DOHH2 (cell line): ENCODE measurements around the gene LAMA2.

Source experiments
- H3F3A ChIP-seq: fragments of 200-600 bp; sonication (generic), shearing (Covaris generic); 2 replicates; pipeline ENCODE4 v1.6.0; 2016; ENCODE audit warnings: antibody characterized with exemption, mild to moderate bottlenecking; ENCODE audit not compliant: control insufficient read depth, insufficient read depth
- H3K27ac ChIP-seq: fragments of 200-600 bp; sonication (generic); 2 replicates; pipeline ENCODE4 v1.5.1; 2014; ENCODE audit warnings: low read depth, mild to moderate bottlenecking, low read length, moderate library complexity
- H3K27me3 ChIP-seq: fragments of 200-600 bp; sonication (generic); 2 replicates; pipeline ENCODE4 v1.6.1; 2014; ENCODE audit warnings: mild to moderate bottlenecking, low read length, mixed read lengths; ENCODE audit not compliant: control insufficient read depth
- H3K36me3 ChIP-seq: fragments of 200-600 bp; sonication (generic); 2 replicates; pipeline ENCODE4 v1.6.1; 2014; ENCODE audit warnings: mild to moderate bottlenecking, low read length, moderate library complexity, mixed read lengths; ENCODE audit not compliant: control insufficient read depth
- H3K4me1 ChIP-seq: fragments of 200-600 bp; sonication (generic); 2 replicates; pipeline ENCODE4 v1.6.1; 2014; ENCODE audit warnings: mild to moderate bottlenecking, low read length, mixed read lengths; ENCODE audit not compliant: control insufficient read depth
- H3K4me2 ChIP-seq: fragments of 200-600 bp; sonication (generic); 2 replicates; pipeline ENCODE4 v1.6.0; 2014; ENCODE audit warnings: mild to moderate bottlenecking, low read length, moderate library complexity
- H3K4me3 ChIP-seq: fragments of 200-600 bp; sonication (generic); 2 replicates; pipeline ENCODE4 v1.5.1; 2014; ENCODE audit warnings: mild to moderate bottlenecking, low read length, mixed read lengths
- H3K79me2 ChIP-seq: fragments of 200-600 bp; sonication (generic); 2 replicates; pipeline ENCODE4 v1.6.1; 2014; ENCODE audit warnings: mild to moderate bottlenecking, low read length, mixed read lengths; ENCODE audit not compliant: control insufficient read depth
- H3K9me2 ChIP-seq: fragments of 200-600 bp; sonication (generic); replicated peaks from 2 replicates; pipeline ENCODE4 v1.6.1; 2014; ENCODE audit warnings: mild to moderate bottlenecking, low read length, mixed read lengths; ENCODE audit not compliant: control insufficient read depth
- H3K9me3 ChIP-seq: fragments of 200-600 bp; sonication (generic); 2 replicates; pipeline ENCODE4 v1.6.1; 2014; ENCODE audit warnings: antibody characterized with exemption, low read length, mixed read lengths; ENCODE audit not compliant: control insufficient read depth, insufficient read depth
- H4K20me1 ChIP-seq: fragments of 200-600 bp; sonication (generic); 2 replicates; pipeline ENCODE4 v1.6.0; 2014; ENCODE audit warnings: low read depth, mild to moderate bottlenecking, antibody characterized with exemption, low read length, moderate library complexity; ENCODE audit not compliant: control insufficient read depth, insufficient read depth
- EZH2phosphoT487 ChIP-seq: fragments of 200-600 bp; sonication (generic); IDR thresholded peaks from 2 replicates; pipeline ENCODE4 v1.6.1; 2017; ENCODE audit warnings: borderline replicate concordance, mild to moderate bottlenecking, antibody characterized with exemption, low read length, moderate library complexity, mixed read lengths
- TF ChIP-seq, protein P1 (sequence below): fragments of 200-600 bp; sonication (generic); IDR thresholded peaks from one replicate; pipeline ENCODE4 v1.5.1; 2014; ENCODE audit warnings: antibody characterized with exemption, mild to moderate bottlenecking, low read depth, low read length; ENCODE audit not compliant: poor library complexity, severe bottlenecking

LAMA2 gene

GRCh38 chr6:129094147-129094546, 211.2 kb downstream of the LAMA2 start:
- H3K4me3 ChIP-seq, result no peak overlapping the region
- H3K36me3 ChIP-seq, result no peaks in the 10 kb centered on the region

DNA sequence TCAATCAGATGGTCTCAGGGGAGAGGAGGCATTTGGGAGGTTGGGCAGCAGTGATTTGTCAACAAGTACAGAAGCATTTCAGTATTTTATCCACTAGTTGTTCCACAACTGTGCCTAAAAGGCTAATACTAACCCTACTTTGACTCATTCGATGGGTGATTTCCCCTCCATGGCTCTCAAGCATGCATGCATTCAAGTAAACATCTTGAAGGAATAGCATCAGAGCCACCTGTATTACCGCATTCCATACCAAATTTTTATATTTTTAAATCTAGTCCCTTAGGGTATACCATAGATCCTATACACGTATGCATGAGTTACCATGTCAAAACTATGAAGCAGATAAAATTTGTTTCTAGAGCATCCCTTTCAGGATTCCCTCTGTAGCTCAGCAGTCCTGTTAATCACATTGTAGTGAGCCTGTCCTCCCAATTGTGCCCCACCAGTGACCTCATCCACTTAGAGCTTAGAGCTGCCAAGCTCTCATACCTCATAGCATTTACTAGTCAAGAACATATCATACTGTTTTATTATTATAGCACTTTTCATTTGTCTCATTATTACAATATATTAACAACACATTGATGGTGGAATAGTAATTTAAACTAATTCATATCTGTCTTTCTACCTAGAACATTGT, 213.8 kb downstream of the LAMA2 start:
- Histone ChIP-seq H3K4me2 (no peak overlapping the region), H3K4me3 (no peak overlapping the region), H3K27me3 (no peaks in the 10 kb centered on the region), H3K4me1 (no peaks in the 10 kb centered on the region), H3K9me2 (no peaks in the 10 kb centered on the region), H4K20me1 (no peaks in the 10 kb centered on the region), H3K36me3 (no peaks in the 10 kb centered on the region), H3K9me3 (no peaks in the 10 kb centered on the region), H3K27ac (no peak overlapping the region), H3K79me2 (no peaks in the 10 kb centered on the region), H3F3A (no peaks in the 10 kb centered on the region)
- TF ChIP-seq EZH2phosphoT487, result no peak
- TF ChIP-seq, protein P1, sequence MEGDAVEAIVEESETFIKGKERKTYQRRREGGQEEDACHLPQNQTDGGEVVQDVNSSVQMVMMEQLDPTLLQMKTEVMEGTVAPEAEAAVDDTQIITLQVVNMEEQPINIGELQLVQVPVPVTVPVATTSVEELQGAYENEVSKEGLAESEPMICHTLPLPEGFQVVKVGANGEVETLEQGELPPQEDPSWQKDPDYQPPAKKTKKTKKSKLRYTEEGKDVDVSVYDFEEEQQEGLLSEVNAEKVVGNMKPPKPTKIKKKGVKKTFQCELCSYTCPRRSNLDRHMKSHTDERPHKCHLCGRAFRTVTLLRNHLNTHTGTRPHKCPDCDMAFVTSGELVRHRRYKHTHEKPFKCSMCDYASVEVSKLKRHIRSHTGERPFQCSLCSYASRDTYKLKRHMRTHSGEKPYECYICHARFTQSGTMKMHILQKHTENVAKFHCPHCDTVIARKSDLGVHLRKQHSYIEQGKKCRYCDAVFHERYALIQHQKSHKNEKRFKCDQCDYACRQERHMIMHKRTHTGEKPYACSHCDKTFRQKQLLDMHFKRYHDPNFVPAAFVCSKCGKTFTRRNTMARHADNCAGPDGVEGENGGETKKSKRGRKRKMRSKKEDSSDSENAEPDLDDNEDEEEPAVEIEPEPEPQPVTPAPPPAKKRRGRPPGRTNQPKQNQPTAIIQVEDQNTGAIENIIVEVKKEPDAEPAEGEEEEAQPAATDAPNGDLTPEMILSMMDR, result no peak

More at GRCh38 chr6:129094147-129094546, 211.2 kb downstream of the LAMA2 start:
- H3K27ac ChIP-seq, result no peak overlapping the region
- H4K20me1 ChIP-seq, result no peaks in the 10 kb centered on the region
- no peaks in the 10 kb centered on the region for H3K4me1 ChIP-seq
- no peaks in the 10 kb centered on the region; the same call in 1 of the 2 replicates for H3K9me3 ChIP-seq
- no peaks in the 10 kb centered on the region for H3K27me3 ChIP-seq
- H3K79me2 ChIP-seq, result no peaks in the 10 kb centered on the region
- no peaks in the 10 kb centered on the region for H3F3A ChIP-seq
- H3K9me2 ChIP-seq, result no peaks in the 10 kb centered on the region
- TF ChIP-seq, protein P1, result no peak
- no peak for TF ChIP-seq EZH2phosphoT487
- no peak overlapping the region for H3K4me2 ChIP-seq

GRCh38 chr6:129098061-129098553, 215.2 kb downstream of the LAMA2 start:
- H3F3A ChIP-seq, result no peaks in the 10 kb centered on the region
- no peak overlapping the region for H3K4me2 ChIP-seq
- H3K4me1 ChIP-seq, result no peaks in the 10 kb centered on the region
- TF ChIP-seq, protein P1, result no peak
- TF ChIP-seq EZH2phosphoT487, result no peak
- no peaks in the 10 kb centered on the region for H3K27me3 ChIP-seq
- no peaks in the 10 kb centered on the region for H3K9me3 ChIP-seq
- H4K20me1 ChIP-seq, result no peaks in the 10 kb centered on the region
- H3K36me3 ChIP-seq, result no peaks in the 10 kb centered on the region
- no peak overlapping the region for H3K27ac ChIP-seq
- no peak overlapping the region for H3K4me3 ChIP-seq
- no peaks in the 10 kb centered on the region for H3K79me2 ChIP-seq
- no peaks in the 10 kb centered on the region for H3K9me2 ChIP-seq
